ENCODE data around the gene NDUFS5. TPM values are rescaled to one million over a fixed set of nuclear protein-coding genes. Genes with fewer than 3 reads are reported as not detected.

The NDUFS5 gene
- total RNA-seq, 1 experiment from 2014 or later, result 367 TPM

- Histone ChIP-seq H2BK12ac (ENCODE audit: insufficient read length, low read depth, low read length) (no peak overlapping the region), H3K27me3 (ENCODE audit: insufficient read depth, low read length) (peaks cover 1% of the 10 kb centered on the region; the same call in 1 of the 2 replicates)
Measured at GRCh38 chr1:39076799-39077148, 50.6 kb downstream of the NDUFS5 start.

More at GRCh38 chr1:39076799-39077148, 50.6 kb downstream of the NDUFS5 start:
- no peak overlapping the region for H2BK120ac ChIP-seq (ENCODE audit: low read depth, low read length, poor library complexity, severe bottlenecking)
- H3K14ac ChIP-seq (ENCODE audit: insufficient read depth, low read length), result no peak overlapping the region
- H4K5ac ChIP-seq (ENCODE audit: insufficient read length, low read depth, low read length), result no peak overlapping the region
- peaks cover 2% of the 10 kb centered on the region for H3K23me2 ChIP-seq (ENCODE audit: insufficient read length, low read depth, low read length, poor library complexity, severe bottlenecking)
- no CpG with 5 or more reads among the region's 2 CpGs for WGBS (ENCODE audit: extremely low coverage, insufficient read length, low lambda C conversion rate)
- no peak overlapping the region for H3K27ac ChIP-seq (ENCODE audit: insufficient read length, low read depth, low read length)
- no peaks in the 10 kb centered on the region for H4K20me1 ChIP-seq (ENCODE audit: control insufficient read depth, insufficient read depth, insufficient read length)
- H2AK5ac ChIP-seq (ENCODE audit: insufficient read length, low read length), result no peak overlapping the region
- Mint-ChIP-seq H3K4me1 (peaks cover 3 to 4% of the 10 kb centered on the region in 2 experiments; a peak in 2 of 4 replicates), H3K27me3 (ENCODE audit: low read depth) (peaks cover 22% of the 10 kb centered on the region), H3K4me3 (no peak overlapping the region), H3K27ac (no peak overlapping the region; a peak in 1 of 7 replicates), H3K9me3 (peaks cover 4 to 5% of the 10 kb centered on the region in 2 experiments; a peak in 4 of 5 replicates), H3K36me3 (ENCODE audit: insufficient read depth in 1 of 3, low read depth in 3 of 3) (no peaks in the 10 kb centered on the region; a peak in 3 of 7 replicates)
- no peak overlapping the region for H3K4me2 ChIP-seq (ENCODE audit: insufficient read depth, insufficient read length, low read length)
- no peak overlapping the region for H4K8ac ChIP-seq (replicated peaks; ENCODE audit: insufficient read length, low read depth, low read length)
- H3K18ac ChIP-seq (ENCODE audit: insufficient read length, low read depth, low read length), result no peak overlapping the region
- no peak overlapping the region for H3K23ac ChIP-seq (ENCODE audit: insufficient read length, low read depth, low read length)
- no peak overlapping the region for H2BK5ac ChIP-seq (ENCODE audit: insufficient read length, low read length)
- H3K79me2 ChIP-seq (ENCODE audit: insufficient read depth, low read length), result no peaks in the 10 kb centered on the region
- H3K4me1 ChIP-seq (ENCODE audit: insufficient read depth, low read length), result no peaks in the 10 kb centered on the region
- no peak overlapping the region for H4K91ac ChIP-seq (ENCODE audit: insufficient read length, low read depth, low read length)
- H2AFZ ChIP-seq (ENCODE audit: low read length), result no peak overlapping the region
- no peak for DNase-seq
- H2BK20ac ChIP-seq (ENCODE audit: low read depth, low read length, poor library complexity, severe bottlenecking), result no peak overlapping the region
- H3K79me1 ChIP-seq (ENCODE audit: insufficient read depth, low read depth, low read length, poor library complexity, severe bottlenecking), result no peaks in the 10 kb centered on the region
- no peak overlapping the region for H3K4ac ChIP-seq (ENCODE audit: low read depth, low read length)
- TF ChIP-seq CTCF (conservative IDR thresholded peaks at IDR 0.05), result no peak
- H3K9ac ChIP-seq (ENCODE audit: extremely low read depth, insufficient read length, low read length), result no peak overlapping the region
- no peaks in the 10 kb centered on the region for H3K9me3 ChIP-seq (ENCODE audit: control insufficient read depth, low read depth, low read length)
- no peak overlapping the region for H2BK15ac ChIP-seq (ENCODE audit: low read depth, low read length)
- no peak overlapping the region for H3T11ph ChIP-seq (ENCODE audit: low read length)
- H3K56ac ChIP-seq (ENCODE audit: insufficient read length, low read depth, low read length), result no peak overlapping the region

Measured in H9 (cell line).